ENCODE data around the gene CEP152.

The CEP152 gene

GRCh38 chr15:48695088-48695826, 115.6 kb downstream of the CEP152 start:
- Histone ChIP-seq H3K9me3 (ENCODE audit: control insufficient read depth, insufficient read depth, low read depth, low read length) (no peaks in the 10 kb centered on the region), H3K27ac (ENCODE audit: extremely low read depth, low read depth, low read length) (no peak overlapping the region), H3K4me1 (ENCODE audit: control insufficient read depth, insufficient read depth, low read length) (no peaks in the 10 kb centered on the region), H3K36me3 (ENCODE audit: control insufficient read depth in 2 of 2, insufficient read depth in 1 of 2, low read length in 2 of 2) (no peaks in the 10 kb centered on the region), H3K4me3 (ENCODE audit: low read depth, low read length) (no peak overlapping the region)
- TF ChIP-seq ZSCAN30 (tag by site-specific recombination; IDR thresholded peaks at IDR 0.05) = no peak
- no peak for TF ChIP-seq ZNF692 (tag by site-specific recombination; IDR thresholded peaks at IDR 0.05)
- TF ChIP-seq ZNF555 (tag by site-specific recombination; conservative IDR thresholded peaks at IDR 0.05) = no peak
- TF ChIP-seq PRDM10 (tag by site-specific recombination; IDR thresholded peaks at IDR 0.05) = no peak
- TF ChIP-seq ZNF157 (tag by site-specific recombination; IDR thresholded peaks at IDR 0.05) = no peak
- TF ChIP-seq ZBTB21 (tag by site-specific recombination; IDR thresholded peaks at IDR 0.05) = no peak
- no peak for TF ChIP-seq ZNF155 (tag by site-specific recombination; IDR thresholded peaks at IDR 0.05)
- no peak for TF ChIP-seq ZNF792 (tag by site-specific recombination; IDR thresholded peaks at IDR 0.05)
- no peak for TF ChIP-seq ZNF621 (tag by site-specific recombination; IDR thresholded peaks at IDR 0.05)
- no peak for TF ChIP-seq GLIS1 (tag by site-specific recombination; IDR thresholded peaks at IDR 0.05)
- TF ChIP-seq ZFP37 (tag by site-specific recombination; IDR thresholded peaks at IDR 0.05) = no peak
- no peak for TF ChIP-seq FEZF1 (tag by site-specific recombination; IDR thresholded peaks at IDR 0.05)
- no peak for TF ChIP-seq ZNF830 (tag by site-specific recombination; IDR thresholded peaks at IDR 0.05; ENCODE audit: low read depth)
- TF ChIP-seq ZNF416 (tag by site-specific recombination; IDR thresholded peaks at IDR 0.05) = no peak
- no peak for TF ChIP-seq ZNF335 (tag by site-specific recombination; conservative IDR thresholded peaks at IDR 0.05)
- TF ChIP-seq ZNF518A (tag by site-specific recombination; conservative IDR thresholded peaks at IDR 0.05; ENCODE audit: low read depth) = no peak
- no peak for TF ChIP-seq ZNF174 (tag by site-specific recombination; IDR thresholded peaks at IDR 0.05)
- no peak for TF ChIP-seq ZNF311 (tag by site-specific recombination; IDR thresholded peaks at IDR 0.05; ENCODE audit: borderline replicate concordance)
- TF ChIP-seq ZNF449 (tag by site-specific recombination; IDR thresholded peaks at IDR 0.05) = no peak
- POLR2A ChIA-PET = no interaction called here
- CTCF ChIA-PET = no interaction called here

Measured in HEK293 (cell line).